ENCODE data around the gene RCSD1. TPM values are rescaled to one million over a fixed set of nuclear protein-coding genes. Genes with fewer than 3 reads are reported as not detected.

RCSD1 gene
- total and polyA plus RNA-seq, 2 of the 13 experiments (the other 11 are each of a cell fraction or from before 2014, with no cell fraction given): not detected

DNA sequence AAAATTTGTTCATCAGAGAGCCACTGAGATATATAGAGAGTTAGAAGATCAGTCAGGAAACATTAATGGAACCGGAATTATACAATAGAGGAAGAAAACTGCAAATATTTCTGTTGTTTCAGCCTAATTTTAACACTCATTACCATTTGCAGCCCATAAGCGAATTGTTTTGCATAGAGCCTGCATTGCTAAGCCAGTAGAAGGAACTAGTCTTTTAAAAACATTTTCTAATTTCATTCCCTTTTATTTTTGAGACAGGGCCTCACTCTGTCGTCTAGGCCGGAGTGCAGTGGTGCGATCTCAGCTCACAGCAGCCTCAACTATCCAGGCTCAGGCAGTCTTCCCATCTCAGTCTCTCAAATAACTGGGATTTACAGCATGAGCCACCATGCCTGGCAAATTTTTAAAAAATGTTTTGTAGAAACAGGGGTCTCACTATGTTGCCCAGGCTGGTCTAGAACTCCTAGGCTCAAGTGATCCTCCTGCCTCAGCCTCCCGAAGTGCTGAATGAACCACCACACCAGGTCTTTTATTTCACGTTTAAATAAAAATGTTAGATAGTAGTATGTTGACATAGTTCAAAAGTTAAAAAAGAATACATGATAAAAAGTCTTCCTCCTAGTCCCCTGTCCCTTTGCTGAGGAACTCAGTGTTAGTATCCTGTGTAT lies 117.1 kb downstream of the RCSD1 start:
- Histone ChIP-seq H2AFZ (ENCODE audit: low read length) (no peak overlapping the region), H3K4me2 (ENCODE audit: low read depth, low read length) (no peak overlapping the region), H3K9me3 (ENCODE audit: low read length) (no peaks in the 10 kb centered on the region), H3K79me2 (ENCODE audit: insufficient read depth, low read length) (peaks cover 59% of the 10 kb centered on the region), H3K27ac (ENCODE audit: extremely low read length, insufficient read depth, low read length) (no peak overlapping the region), H3K4me3 (replicated peaks in 1 of 3; ENCODE audit: insufficient read depth in 1 of 3, low read depth in 2 of 3, low read length in 3 of 3) (no peak overlapping the region), H3K9ac (ENCODE audit: insufficient read depth, low read depth, low read length) (no peak overlapping the region), H4K20me1 (ENCODE audit: insufficient read depth, low read length) (no peaks in the 10 kb centered on the region), H3K27me3 (ENCODE audit: control insufficient read depth in 1 of 2, insufficient read depth in 2 of 2, low read length in 2 of 2) (no peaks in the 10 kb centered on the region), H3K4me1 (ENCODE audit: insufficient read depth, low read length) (peaks cover 42% of the 10 kb centered on the region), H3K36me3 (replicated peaks in 1 of 2; ENCODE audit: control insufficient read depth in 1 of 2, insufficient read depth in 2 of 2, low read length in 2 of 2) (peaks cover 0 to 1% of the 10 kb centered on the region in 2 experiments; a peak in 1 of 5 replicates)
- no TSS peak for BruUV-seq (replicated peaks)
- intact Hi-C loops (cut with micrococcal nuclease; ENCODE audit: unreplicated experiment) (no loop called here), in situ Hi-C loops (cut with HindIII; ENCODE audit: extremely low pct_ligation_motif_present, low pct_unique_long_range_greater_than_20kb) (no loop called here)
- DNase-seq (ENCODE audit: low spot score) (no peak), FAIRE-seq (no peak), ATAC-seq (no peak)
- CTCF ChIA-PET (ENCODE audit: low intra/inter-chr PET ratio, low total read pairs): no interaction called here
- no peak for TF ChIP-seq U2AF1 (optimal IDR thresholded peaks at IDR 0.05; ENCODE audit: low read depth, low read length)
- TF ChIP-seq ZNF17 (CRISPR knock-in tag; IDR thresholded peaks at IDR 0.05): no peak
- no peak for TF ChIP-seq POLR2G (IDR thresholded peaks at IDR 0.05; ENCODE audit: low read depth, low read length)
- no peak for TF ChIP-seq NCOA5 (CRISPR knock-in tag; IDR thresholded peaks at IDR 0.05)
- no peak for TF ChIP-seq NFIC (IDR thresholded peaks at IDR 0.05; ENCODE audit: low read length)
- TF ChIP-seq SMAD9 (CRISPR knock-in tag; IDR thresholded peaks at IDR 0.05): no peak
- no peak for TF ChIP-seq PHF8 (CRISPR knock-in tag; IDR thresholded peaks at IDR 0.05)
- no peak for TF ChIP-seq RELA (CRISPR knock-in tag; IDR thresholded peaks at IDR 0.05)
- TF ChIP-seq PAF1 (CRISPR knock-in tag; IDR thresholded peaks at IDR 0.05): no peak
- no peak for TF ChIP-seq CBX1 (IDR thresholded peaks at IDR 0.05; ENCODE audit: low read depth)
- no peak for TF ChIP-seq PLRG1 (conservative IDR thresholded peaks at IDR 0.05)
- no peak for TF ChIP-seq HIVEP1 (CRISPR knock-in tag; IDR thresholded peaks at IDR 0.05)
- no peak for TF ChIP-seq HOXA7 (CRISPR knock-in tag; IDR thresholded peaks at IDR 0.05)
- TF ChIP-seq, protein P1, sequence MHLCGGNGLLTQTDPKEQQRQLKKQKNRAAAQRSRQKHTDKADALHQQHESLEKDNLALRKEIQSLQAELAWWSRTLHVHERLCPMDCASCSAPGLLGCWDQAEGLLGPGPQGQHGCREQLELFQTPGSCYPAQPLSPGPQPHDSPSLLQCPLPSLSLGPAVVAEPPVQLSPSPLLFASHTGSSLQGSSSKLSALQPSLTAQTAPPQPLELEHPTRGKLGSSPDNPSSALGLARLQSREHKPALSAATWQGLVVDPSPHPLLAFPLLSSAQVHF (CRISPR knock-in tag; IDR thresholded peaks at IDR 0.05): no peak
- no peak for TF ChIP-seq ZFP41 (CRISPR knock-in tag; IDR thresholded peaks at IDR 0.05; ENCODE audit: borderline replicate concordance)
- TF ChIP-seq ETV6 (CRISPR knock-in tag; conservative IDR thresholded peaks at IDR 0.05): no peak
- no peak for TF ChIP-seq ZNF367 (CRISPR knock-in tag; IDR thresholded peaks at IDR 0.05; ENCODE audit: borderline replicate concordance)
- TF ChIP-seq, protein P2, sequence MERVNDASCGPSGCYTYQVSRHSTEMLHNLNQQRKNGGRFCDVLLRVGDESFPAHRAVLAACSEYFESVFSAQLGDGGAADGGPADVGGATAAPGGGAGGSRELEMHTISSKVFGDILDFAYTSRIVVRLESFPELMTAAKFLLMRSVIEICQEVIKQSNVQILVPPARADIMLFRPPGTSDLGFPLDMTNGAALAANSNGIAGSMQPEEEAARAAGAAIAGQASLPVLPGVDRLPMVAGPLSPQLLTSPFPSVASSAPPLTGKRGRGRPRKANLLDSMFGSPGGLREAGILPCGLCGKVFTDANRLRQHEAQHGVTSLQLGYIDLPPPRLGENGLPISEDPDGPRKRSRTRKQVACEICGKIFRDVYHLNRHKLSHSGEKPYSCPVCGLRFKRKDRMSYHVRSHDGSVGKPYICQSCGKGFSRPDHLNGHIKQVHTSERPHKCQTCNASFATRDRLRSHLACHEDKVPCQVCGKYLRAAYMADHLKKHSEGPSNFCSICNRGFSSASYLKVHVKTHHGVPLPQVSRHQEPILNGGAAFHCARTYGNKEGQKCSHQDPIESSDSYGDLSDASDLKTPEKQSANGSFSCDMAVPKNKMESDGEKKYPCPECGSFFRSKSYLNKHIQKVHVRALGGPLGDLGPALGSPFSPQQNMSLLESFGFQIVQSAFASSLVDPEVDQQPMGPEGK (CRISPR knock-in tag; IDR thresholded peaks at IDR 0.05): no peak
- no peak for TF ChIP-seq NCOA1 (CRISPR knock-in tag; IDR thresholded peaks at IDR 0.05)
- POLR2A ChIA-PET: no interaction called here
- WGBS (ENCODE audit: low lambda C conversion rate): 98% methylated on average over 7 of the region's 7 CpGs
